GM19397 (cell line): ENCODE results near the gene DOCK2.
"Not testable (repeated sequence)": the region's sequence is repeated elsewhere in the genome, so short reads cannot be mapped to it uniquely, and the experiment has no call there.

Experiments used
- ATAC-seq: cut with Tn5 transposase; IDR thresholded peaks from one replicate; pipeline ENCODE4 v1.9.1; 2021; ENCODE audit warnings: mild to moderate bottlenecking, moderate library complexity; ENCODE audit not compliant: unreplicated experiment

DOCK2 gene

GRCh38 chr5:169810524-169810923 is 173.4 kb downstream of the DOCK2 start:
- no peak for ATAC-seq

- ATAC-seq: no peak
Observed at GRCh38 chr5:169811023-169811422, 173.9 kb downstream of the DOCK2 start.

- ATAC-seq: no peak
Observed at GRCh38 chr5:169811680-169812079, 174.6 kb downstream of the DOCK2 start.

GRCh38 chr5:169812786-169813185 is 175.7 kb downstream of the DOCK2 start:
- ATAC-seq: no peak

- ATAC-seq: no peak
Observed at GRCh38 chr5:169814045-169814444, 177.0 kb downstream of the DOCK2 start.

- no peak for ATAC-seq
Observed at GRCh38 chr5:169814522-169814921, 177.4 kb downstream of the DOCK2 start.

- no peak for ATAC-seq
Observed at GRCh38 chr5:169817031-169817430, 180.0 kb downstream of the DOCK2 start.

- ATAC-seq: no peak
Observed at GRCh38 chr5:169826618-169827017, 189.5 kb downstream of the DOCK2 start.

- ATAC-seq: no peak
Observed at GRCh38 chr5:169827769-169828168, 190.7 kb downstream of the DOCK2 start.

- peak; percentile 45 for ATAC-seq
Observed at GRCh38 chr5:169828385-169828784, 191.3 kb downstream of the DOCK2 start.

GRCh38 chr5:169831331-169831730 is 194.3 kb downstream of the DOCK2 start:
- ATAC-seq: no peak

- ATAC-seq: no peak
Observed at GRCh38 chr5:169832304-169832703, 195.2 kb downstream of the DOCK2 start.

- ATAC-seq: no peak
Observed at GRCh38 chr5:169832845-169833244, 195.8 kb downstream of the DOCK2 start.

GRCh38 chr5:169833681-169834292 is 196.7 kb downstream of the DOCK2 start:
- ATAC-seq: not testable (repeated sequence)

- ATAC-seq: not testable (repeated sequence)
Observed at GRCh38 chr5:169834540-169834939, 197.5 kb downstream of the DOCK2 start.

- no peak for ATAC-seq
Observed at GRCh38 chr5:169836835-169837536, 199.9 kb downstream of the DOCK2 start.

GRCh38 chr5:169837686-169838085 is 200.6 kb downstream of the DOCK2 start:
- no peak for ATAC-seq

- peak; percentile 80 for ATAC-seq
Observed at GRCh38 chr5:169838688-169839087, 201.6 kb downstream of the DOCK2 start.

GRCh38 chr5:169840405-169840804 is 203.3 kb downstream of the DOCK2 start:
- no peak for ATAC-seq

GRCh38 chr5:169842699-169843098 is 205.6 kb downstream of the DOCK2 start:
- ATAC-seq: no peak

GRCh38 chr5:169847519-169847918 is 210.4 kb downstream of the DOCK2 start:
- ATAC-seq: no peak

GRCh38 chr5:169848271-169848670 is 211.2 kb downstream of the DOCK2 start:
- ATAC-seq: no peak

GRCh38 chr5:169848792-169849191 is 211.7 kb downstream of the DOCK2 start:
- ATAC-seq: no peak
